ENCODE measurements around the gene SF1.

SF1 gene

DNA sequence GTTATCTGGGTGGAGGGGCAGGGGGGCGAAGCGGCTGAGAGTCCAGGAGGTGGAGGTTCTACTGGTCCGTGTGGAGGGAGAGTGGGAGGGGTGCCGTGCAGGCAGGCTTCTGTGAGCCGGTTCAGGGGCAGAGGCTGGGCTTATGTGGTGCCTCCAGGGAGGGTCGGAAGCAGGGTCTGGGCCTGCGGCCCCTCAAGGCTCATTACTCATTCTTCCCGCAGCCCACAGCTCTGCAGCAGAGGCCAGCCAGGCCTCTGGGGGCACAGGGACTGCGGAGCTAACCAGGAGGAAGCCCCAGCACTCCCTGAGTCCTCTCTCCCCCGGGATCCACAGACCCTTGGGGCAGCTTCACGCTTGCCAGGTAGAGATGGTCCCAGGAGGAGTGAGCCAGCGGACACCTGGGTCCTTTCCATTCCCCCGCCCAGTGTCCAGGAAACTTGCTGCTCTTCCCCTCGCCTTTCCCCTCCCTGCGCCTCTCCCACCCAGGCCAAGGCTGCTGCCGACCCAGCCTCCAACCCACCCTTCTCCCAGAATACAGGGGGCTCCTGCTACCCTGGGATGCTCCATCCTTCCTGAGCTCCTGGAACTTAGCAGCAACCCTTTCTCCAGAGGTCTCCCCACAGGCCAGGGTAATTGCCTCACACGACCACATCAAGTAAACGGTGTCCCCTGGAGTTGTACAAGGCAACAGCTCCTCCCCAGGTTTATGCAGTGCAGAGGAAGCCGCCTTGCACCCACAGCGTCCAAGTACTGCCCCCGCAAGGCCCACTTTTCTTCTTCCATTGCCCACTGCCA is 61.7 kb downstream of the SF1 start:
- no peak for DNase-seq (ENCODE audit: low spot score)
- TF ChIP-seq, protein P1, sequence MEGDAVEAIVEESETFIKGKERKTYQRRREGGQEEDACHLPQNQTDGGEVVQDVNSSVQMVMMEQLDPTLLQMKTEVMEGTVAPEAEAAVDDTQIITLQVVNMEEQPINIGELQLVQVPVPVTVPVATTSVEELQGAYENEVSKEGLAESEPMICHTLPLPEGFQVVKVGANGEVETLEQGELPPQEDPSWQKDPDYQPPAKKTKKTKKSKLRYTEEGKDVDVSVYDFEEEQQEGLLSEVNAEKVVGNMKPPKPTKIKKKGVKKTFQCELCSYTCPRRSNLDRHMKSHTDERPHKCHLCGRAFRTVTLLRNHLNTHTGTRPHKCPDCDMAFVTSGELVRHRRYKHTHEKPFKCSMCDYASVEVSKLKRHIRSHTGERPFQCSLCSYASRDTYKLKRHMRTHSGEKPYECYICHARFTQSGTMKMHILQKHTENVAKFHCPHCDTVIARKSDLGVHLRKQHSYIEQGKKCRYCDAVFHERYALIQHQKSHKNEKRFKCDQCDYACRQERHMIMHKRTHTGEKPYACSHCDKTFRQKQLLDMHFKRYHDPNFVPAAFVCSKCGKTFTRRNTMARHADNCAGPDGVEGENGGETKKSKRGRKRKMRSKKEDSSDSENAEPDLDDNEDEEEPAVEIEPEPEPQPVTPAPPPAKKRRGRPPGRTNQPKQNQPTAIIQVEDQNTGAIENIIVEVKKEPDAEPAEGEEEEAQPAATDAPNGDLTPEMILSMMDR (IDR thresholded peaks at IDR 0.05; ENCODE audit: extremely low read depth, missing control alignments): no peak

DNA sequence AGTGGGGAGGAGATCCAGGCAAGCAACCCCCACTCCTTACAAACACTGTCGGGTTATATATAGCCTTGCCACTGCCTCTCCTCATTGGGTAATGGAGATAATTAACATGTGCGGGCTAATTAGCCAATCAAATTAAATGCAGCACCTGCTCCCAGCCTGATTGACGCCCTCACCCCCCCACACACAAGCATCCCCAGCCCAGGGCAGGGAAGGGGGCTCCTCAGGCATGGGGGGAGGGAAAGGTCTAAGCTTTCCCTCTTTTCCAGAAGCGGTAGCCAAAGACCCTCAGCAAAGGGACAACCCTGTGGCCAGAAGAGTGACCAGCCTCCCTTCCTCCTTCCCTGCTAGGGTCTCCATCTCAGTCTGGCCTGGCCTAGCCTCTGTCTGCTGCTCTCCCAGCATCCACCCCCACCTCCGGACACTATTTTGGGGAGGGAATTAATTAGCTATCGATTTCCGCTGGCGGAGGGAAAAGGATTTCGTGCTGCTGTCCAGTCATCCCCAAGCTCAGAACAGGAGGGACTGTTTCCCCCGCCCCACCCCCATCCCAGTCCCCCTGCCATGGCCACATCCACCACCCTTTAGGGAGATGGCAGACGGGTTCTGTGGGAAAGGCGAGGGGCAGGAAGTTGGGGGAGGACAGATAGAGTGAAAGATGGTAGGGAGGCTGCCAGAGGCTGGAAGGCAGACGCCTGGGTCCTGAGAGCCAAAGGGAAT is 62.4 kb downstream of the SF1 start:
- DNase-seq (ENCODE audit: low spot score): no peak
- TF ChIP-seq, protein P1 (IDR thresholded peaks at IDR 0.05; ENCODE audit: extremely low read depth, missing control alignments): no peak

DNA sequence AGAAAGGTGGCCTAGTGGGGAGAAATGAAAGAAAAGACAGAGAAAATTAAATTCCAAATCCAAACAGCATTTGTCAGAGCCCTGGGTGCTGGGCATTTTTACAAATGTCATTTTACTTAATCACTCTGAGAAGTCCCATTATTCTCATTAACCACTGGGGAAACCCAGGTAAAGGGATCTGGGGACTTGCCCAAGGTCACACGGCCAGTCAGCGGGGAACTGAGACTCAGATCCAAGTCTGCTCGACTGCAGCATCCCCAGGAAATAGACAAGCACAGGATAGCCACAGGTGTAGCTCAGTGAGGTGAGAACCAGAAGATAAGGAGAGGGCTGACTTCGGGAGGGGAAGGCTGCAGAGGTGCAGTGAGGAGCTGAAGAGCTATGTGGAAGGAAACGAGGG is 63.2 kb downstream of the SF1 start:
- TF ChIP-seq, protein P1 (IDR thresholded peaks at IDR 0.05; ENCODE audit: extremely low read depth, missing control alignments): no peak
- no peak for DNase-seq (ENCODE audit: low spot score)

DNA sequence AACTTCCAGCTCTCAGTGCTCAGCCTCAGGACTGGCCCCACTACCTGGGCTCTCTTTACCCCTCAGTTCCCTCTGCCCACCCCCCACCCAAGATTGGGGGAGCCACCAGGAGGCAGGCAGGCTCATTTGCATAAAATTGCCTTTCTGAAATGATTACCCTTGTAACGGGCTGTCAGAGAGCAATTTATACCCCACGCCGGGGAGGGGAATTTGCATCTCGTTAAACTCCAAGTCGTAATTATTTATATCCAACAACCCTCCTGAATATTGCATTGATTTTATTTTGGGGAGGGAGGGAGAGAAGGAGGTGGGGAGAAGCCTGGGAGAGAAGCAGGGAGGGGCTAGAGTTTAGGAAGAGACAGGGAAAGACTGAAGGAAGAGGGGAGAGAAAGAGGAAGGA is 63.7 kb downstream of the SF1 start:
- TF ChIP-seq, protein P1 (IDR thresholded peaks at IDR 0.05; ENCODE audit: extremely low read depth, missing control alignments): no peak

More for the DNA sequence above, 63.7 kb downstream of the SF1 start:
- no peak for DNase-seq (ENCODE audit: low spot score)
